ENCODE measurements around the gene TMEM11.

GRCh38 chr17:21214015-21214776 lies at the start of gene TMEM11:
- TF ChIP-seq POLR2A (IDR thresholded peaks at IDR 0.05) (peak in 2 of 4 donors; percentile 20 to 61), CTCF (IDR thresholded peaks at IDR 0.05) (no peak), POLR2AphosphoS5 (IDR thresholded peaks at IDR 0.05) (peak; percentile 61 to 94 (median 88)), EP300 (IDR thresholded peaks at IDR 0.05) (no peak)
